H9 (cell line): ENCODE measurements around the gene SACM1L. TPM values are rescaled to one million over a fixed set of nuclear protein-coding genes. Genes with fewer than 3 reads are reported as not detected.

ENCODE experiments used
- DNase-seq: peaks from one replicate; pipeline ENCODE4 v3.0.0-alpha.2; 2017
- H2AFZ ChIP-seq: one replicate; pipeline ENCODE4 v1.6.1; 2013; ENCODE audit warnings: mild to moderate bottlenecking, low read length, control low read depth, moderate library complexity
- H2AK5ac ChIP-seq: 2 replicates; pipeline ENCODE4 v1.6.1; 2013; ENCODE audit warnings: low read length, control low read depth, mixed read lengths; ENCODE audit not compliant: insufficient read length
- H2BK120ac ChIP-seq: one replicate; pipeline ENCODE4 v1.6.1; 2013; ENCODE audit warnings: low read depth, mild to moderate bottlenecking, low read length, control low read depth, inconsistent platforms; ENCODE audit not compliant: poor library complexity, severe bottlenecking
- H2BK12ac ChIP-seq: 2 replicates; pipeline ENCODE4 v1.6.1; 2013; ENCODE audit warnings: low read length, control low read depth, mixed read lengths, low read depth; ENCODE audit not compliant: insufficient read length
- H2BK15ac ChIP-seq: 2 replicates; pipeline ENCODE4 v1.6.1; 2013; ENCODE audit warnings: low read depth, low read length, control low read depth
- H2BK20ac ChIP-seq: one replicate; pipeline ENCODE4 v1.6.1; 2013; ENCODE audit warnings: low read depth, mild to moderate bottlenecking, low read length, control low read depth, inconsistent platforms; ENCODE audit not compliant: poor library complexity, severe bottlenecking
- H2BK5ac ChIP-seq: 2 replicates; pipeline ENCODE4 v1.6.1; 2013; ENCODE audit warnings: low read length, control low read depth, mixed read lengths; ENCODE audit not compliant: insufficient read length
- H3K14ac ChIP-seq: 2 replicates; pipeline ENCODE4 v1.6.1; 2013; ENCODE audit warnings: low read length, control low read depth; ENCODE audit not compliant: insufficient read depth
- H3K18ac ChIP-seq: 2 replicates; pipeline ENCODE4 v1.6.1; 2013; ENCODE audit warnings: low read depth, mild to moderate bottlenecking, mixed read lengths, low read length, control low read depth; ENCODE audit not compliant: insufficient read length
- H3K23ac ChIP-seq: 2 replicates; pipeline ENCODE4 v1.6.1; 2013; ENCODE audit warnings: low read length, control low read depth, mixed read lengths, low read depth; ENCODE audit not compliant: insufficient read length
- H3K23me2 ChIP-seq: 2 replicates; pipeline ENCODE4 v1.6.1; 2013; ENCODE audit warnings: low read depth, mild to moderate bottlenecking, mixed read lengths, low read length, control low read depth; ENCODE audit not compliant: insufficient read length, poor library complexity, severe bottlenecking
- H3K27ac ChIP-seq: 2 replicates; pipeline ENCODE4 v1.5.1; 2013; ENCODE audit warnings: low read length, control low read depth, mixed read lengths, low read depth; ENCODE audit not compliant: insufficient read length
- H3K27me3 ChIP-seq: 2 replicates; pipeline ENCODE4 v1.6.1; 2013; ENCODE audit warnings: low read length, control low read depth, inconsistent platforms; ENCODE audit not compliant: insufficient read depth
- H3K4ac ChIP-seq: 2 replicates; pipeline ENCODE4 v1.6.1; 2013; ENCODE audit warnings: low read depth, mild to moderate bottlenecking, control low read depth, inconsistent platforms, low read length, moderate library complexity
- H3K4me1 ChIP-seq: 2 replicates; pipeline ENCODE4 v1.6.1; 2013; ENCODE audit warnings: low read length, control low read depth, inconsistent platforms; ENCODE audit not compliant: insufficient read depth
- H3K4me2 ChIP-seq: 2 replicates; pipeline ENCODE4 v1.6.1; 2013; ENCODE audit warnings: low read length, control low read depth, mixed read lengths; ENCODE audit not compliant: insufficient read length, insufficient read depth
- H3K56ac ChIP-seq: 2 replicates; pipeline ENCODE4 v1.6.1; 2013; ENCODE audit warnings: low read depth, mild to moderate bottlenecking, mixed read lengths, low read length, control low read depth; ENCODE audit not compliant: insufficient read length
- H3K79me1 ChIP-seq: 2 replicates; pipeline ENCODE4 v1.6.1; 2013; ENCODE audit warnings: low read depth, mild to moderate bottlenecking, moderate library complexity, low read length, control low read depth, inconsistent platforms; ENCODE audit not compliant: insufficient read depth, poor library complexity, severe bottlenecking
- H3K79me2 ChIP-seq: 2 replicates; pipeline ENCODE4 v1.6.1; 2013; ENCODE audit warnings: low read length, control low read depth, inconsistent platforms; ENCODE audit not compliant: insufficient read depth
- H3K9ac ChIP-seq: 2 replicates; pipeline ENCODE4 v1.6.1; 2013; ENCODE audit warnings: low read length, control low read depth, mixed read lengths; ENCODE audit not compliant: insufficient read length; ENCODE audit errors: extremely low read depth
- H3K9me3 ChIP-seq: one replicate; pipeline ENCODE4 v1.6.1; 2013; ENCODE audit warnings: low read depth, low read length, inconsistent platforms; ENCODE audit not compliant: control insufficient read depth
- H3T11ph ChIP-seq: one replicate; pipeline ENCODE4 v1.6.1; 2013; ENCODE audit warnings: mild to moderate bottlenecking, low read length, control low read depth, inconsistent platforms
- H4K20me1 ChIP-seq: one replicate; pipeline ENCODE4 v1.6.1; 2013; ENCODE audit not compliant: control insufficient read depth, insufficient read length, insufficient read depth
- H4K5ac ChIP-seq: 2 replicates; pipeline ENCODE4 v1.6.1; 2013; ENCODE audit warnings: low read depth, mild to moderate bottlenecking, mixed read lengths, low read length, control low read depth; ENCODE audit not compliant: insufficient read length
- H4K8ac ChIP-seq: replicated peaks from 2 replicates; pipeline ENCODE4 v1.6.1; 2013; ENCODE audit warnings: low read length, control low read depth, mixed read lengths, low read depth; ENCODE audit not compliant: insufficient read length
- H4K91ac ChIP-seq: 2 replicates; pipeline ENCODE4 v1.6.1; 2013; ENCODE audit warnings: low read depth, mild to moderate bottlenecking, moderate library complexity, mixed read lengths, low read length, control low read depth; ENCODE audit not compliant: insufficient read length
- H3K27ac Mint-ChIP-seq, 3 experiments: 2 replicates in 2 of 3; 3 replicates in 1 of 3; pipeline ENCODE4 v1.8.0; 2020 to 2021; ENCODE audit warnings: mixed read lengths in 3 of 3, mild to moderate bottlenecking in 1 of 3, moderate library complexity in 1 of 3
- H3K27me3 Mint-ChIP-seq: 2 replicates; pipeline ENCODE4 v1.8.0; 2021; ENCODE audit warnings: low read depth, mild to moderate bottlenecking, moderate library complexity, mixed read lengths
- H3K36me3 Mint-ChIP-seq, 3 experiments: 2 replicates in 2 of 3; 3 replicates in 1 of 3; pipeline ENCODE4 v1.8.0; 2020 to 2021; ENCODE audit warnings: low read depth in 3 of 3, mixed read lengths in 3 of 3; ENCODE audit not compliant: insufficient read depth in 1 of 3
- H3K4me1 Mint-ChIP-seq, 2 experiments: 2 replicates each; pipeline ENCODE4 v1.8.0; 2020; ENCODE audit warnings: mixed read lengths in 2 of 2
- H3K4me3 Mint-ChIP-seq, 2 experiments: 2 replicates in 1 of 2; 3 replicates in 1 of 2; pipeline ENCODE4 v1.8.0; 2020 to 2021; ENCODE audit warnings: mild to moderate bottlenecking in 2 of 2, mixed read lengths in 2 of 2, moderate library complexity in 1 of 2
- H3K9me3 Mint-ChIP-seq, 2 experiments: 2 replicates in 1 of 2; 3 replicates in 1 of 2; pipeline ENCODE4 v1.8.0; 2020; ENCODE audit warnings: mild to moderate bottlenecking in 2 of 2, mixed read lengths in 2 of 2, moderate library complexity in 1 of 2
- WGBS: extraction: QIAGEN DNeasy Blood & Tissue Kit; methylation state at CpG from one replicate; pipeline ENCODE4 v1.1.7; 2013; ENCODE audit warnings: missing lambda C conversion rate, low lambda C conversion rate, mixed read lengths; ENCODE audit not compliant: insufficient read length; ENCODE audit errors: extremely low coverage; 5-methylcytosine and 5-hydroxymethylcytosine counted together
- total RNA-seq: library from RNA; stranded (reverse); gene quantifications from 2 replicates; pipeline ENCODE4 v1.2.1, GENCODE V29; 2021
- TF ChIP-seq, protein P1 (sequence below): fragments of 200-600 bp; sonication (generic); conservative IDR thresholded peaks from 3 replicates; pipeline ENCODE4 v1.8.0; 2021; ENCODE audit warnings: antibody characterized with exemption, mild to moderate bottlenecking

SACM1L gene
- total RNA-seq, 1 experiment from 2014 or later, result 52.8 TPM

DNA sequence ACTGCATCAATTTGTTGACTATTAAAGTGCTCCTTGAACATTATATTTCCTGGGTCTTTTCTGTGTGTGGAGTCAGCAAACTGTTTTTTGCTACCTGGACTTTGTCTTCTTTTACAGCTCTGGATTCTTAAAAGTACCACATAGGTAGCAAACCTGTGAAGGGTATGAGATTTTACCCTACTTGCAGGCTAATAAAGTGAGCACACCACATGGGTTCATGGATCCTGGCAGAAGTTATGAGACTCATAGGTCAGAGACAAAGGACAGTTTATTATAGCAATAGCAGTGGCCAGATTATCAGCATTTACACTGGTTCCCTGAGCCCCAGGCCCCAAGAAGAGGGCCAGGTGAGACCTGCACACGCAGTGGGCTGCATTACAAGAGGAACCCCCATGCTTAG lies 8.0 kb upstream of the SACM1L start:
- H3K23me2 ChIP-seq, result no peaks in the 10 kb centered on the region
- H2BK120ac ChIP-seq, result no peak overlapping the region
- TF ChIP-seq, protein P1, sequence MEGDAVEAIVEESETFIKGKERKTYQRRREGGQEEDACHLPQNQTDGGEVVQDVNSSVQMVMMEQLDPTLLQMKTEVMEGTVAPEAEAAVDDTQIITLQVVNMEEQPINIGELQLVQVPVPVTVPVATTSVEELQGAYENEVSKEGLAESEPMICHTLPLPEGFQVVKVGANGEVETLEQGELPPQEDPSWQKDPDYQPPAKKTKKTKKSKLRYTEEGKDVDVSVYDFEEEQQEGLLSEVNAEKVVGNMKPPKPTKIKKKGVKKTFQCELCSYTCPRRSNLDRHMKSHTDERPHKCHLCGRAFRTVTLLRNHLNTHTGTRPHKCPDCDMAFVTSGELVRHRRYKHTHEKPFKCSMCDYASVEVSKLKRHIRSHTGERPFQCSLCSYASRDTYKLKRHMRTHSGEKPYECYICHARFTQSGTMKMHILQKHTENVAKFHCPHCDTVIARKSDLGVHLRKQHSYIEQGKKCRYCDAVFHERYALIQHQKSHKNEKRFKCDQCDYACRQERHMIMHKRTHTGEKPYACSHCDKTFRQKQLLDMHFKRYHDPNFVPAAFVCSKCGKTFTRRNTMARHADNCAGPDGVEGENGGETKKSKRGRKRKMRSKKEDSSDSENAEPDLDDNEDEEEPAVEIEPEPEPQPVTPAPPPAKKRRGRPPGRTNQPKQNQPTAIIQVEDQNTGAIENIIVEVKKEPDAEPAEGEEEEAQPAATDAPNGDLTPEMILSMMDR, result no peak
- no peak overlapping the region for H3K14ac ChIP-seq
- no peak overlapping the region for H4K5ac ChIP-seq
- no CpG with 5 or more reads among the region's 1 CpG for WGBS
- H3K9me3 ChIP-seq, result no peaks in the 10 kb centered on the region
- no peak overlapping the region for H2AK5ac ChIP-seq
- H3K27me3 ChIP-seq, result no peaks in the 10 kb centered on the region
- H3K23ac ChIP-seq, result no peak overlapping the region
- H2BK12ac ChIP-seq, result no peak overlapping the region
- Mint-ChIP-seq H3K36me3 (peaks cover 20 to 52% (median 38%) of the 10 kb centered on the region in 3 experiments; a peak in 6 of 7 replicates), H3K9me3 (peaks cover 3 to 6% of the 10 kb centered on the region in 2 experiments; a peak in 4 of 5 replicates), H3K27me3 (no peaks in the 10 kb centered on the region), H3K27ac (no peak overlapping the region), H3K4me1 (peaks cover 53% of the 10 kb centered on the region in 2 experiments), H3K4me3 (no peak overlapping the region)
- peaks cover 16% of the 10 kb centered on the region for H3K4me1 ChIP-seq
- no peak overlapping the region for H2BK5ac ChIP-seq
- no peak overlapping the region for H3T11ph ChIP-seq
- H3K79me1 ChIP-seq, result no peaks in the 10 kb centered on the region
- H3K4ac ChIP-seq, result no peak overlapping the region
- H3K79me2 ChIP-seq, result no peaks in the 10 kb centered on the region
- no peak overlapping the region for H3K4me2 ChIP-seq
- no peak for DNase-seq
- no peak overlapping the region for H2BK20ac ChIP-seq
- no peak overlapping the region for H2AFZ ChIP-seq
- no peak overlapping the region for H3K56ac ChIP-seq
- H3K18ac ChIP-seq, result no peak overlapping the region
- no peak overlapping the region for H3K27ac ChIP-seq
- H2BK15ac ChIP-seq, result no peak overlapping the region
- no peak overlapping the region for H3K9ac ChIP-seq
- H4K20me1 ChIP-seq, result no peaks in the 10 kb centered on the region
- H4K8ac ChIP-seq, result no peak overlapping the region
- no peak overlapping the region for H4K91ac ChIP-seq
